CD8-positive, alpha-beta memory T cell (primary cell): ENCODE data around the gene ZER1. TPM values are rescaled to one million over a fixed set of nuclear protein-coding genes. Genes with fewer than 3 reads are reported as not detected.
A peak's percentile ranks its signal among the peaks of the same experiment; 100 is the strongest.
"Not testable (repeated sequence)": the region's sequence is repeated elsewhere in the genome, so short reads cannot be mapped to it uniquely, and the experiment has no call there.

ENCODE experiments used
- CTCF ChIA-PET: fragments of 350-600 bp; sonication (Branson Sonifier 250); formaldehyde crosslinking; loops from one replicate; lab custom pipeline; 2021; ENCODE audit warnings: antibody characterized with exemption; lab: Charles Lee
- POLR2A ChIA-PET: fragments of 350-600 bp; sonication (Branson Sonifier 250); formaldehyde crosslinking; loops from one replicate; lab custom pipeline; 2021; ENCODE audit warnings: antibody characterized with exemption; lab: Charles Lee
- DNase-seq, 5 donors: peaks; one replicate each; pipeline versions ENCODE4 v3.0.0 to v3.0.0-alpha.2; 2020 to 2022; ENCODE audit warnings: mixed read lengths in 1 of 5
- H3K27ac ChIP-seq: one replicate; pipeline ENCODE4 v1.7.0; 2013; ENCODE audit warnings: low read depth, mild to moderate bottlenecking, low read length, moderate library complexity
- H3K27me3 ChIP-seq: 2 replicates; pipeline ENCODE4 v1.7.0; 2013; ENCODE audit warnings: low read length, mild to moderate bottlenecking; ENCODE audit not compliant: insufficient read depth, poor library complexity, severe bottlenecking
- H3K36me3 ChIP-seq: 2 replicates; pipeline ENCODE4 v1.7.0; 2013; ENCODE audit warnings: mild to moderate bottlenecking, low read length, moderate library complexity; ENCODE audit not compliant: insufficient read depth
- H3K4me1 ChIP-seq: 2 replicates; pipeline ENCODE4 v1.7.0; 2013; ENCODE audit warnings: mild to moderate bottlenecking, low read length, moderate library complexity; ENCODE audit not compliant: insufficient read depth
- H3K4me3 ChIP-seq: 2 replicates; pipeline ENCODE4 v1.7.0; 2013; ENCODE audit warnings: mild to moderate bottlenecking, low read length
- H3K9me3 ChIP-seq: 2 replicates; pipeline ENCODE4 v1.7.0; 2013; ENCODE audit warnings: mild to moderate bottlenecking, low read length
- H3K27ac Mint-ChIP-seq, 8 donors: one replicate each; pipeline ENCODE4 v1.8.0; 2020 to 2021; ENCODE audit warnings: mixed read lengths in 8 of 8, mild to moderate bottlenecking in 6 of 8, inconsistent platforms in 3 of 8, moderate library complexity in 3 of 8
- H3K27me3 Mint-ChIP-seq, 2 donors: one replicate each; pipeline ENCODE4 v1.8.0; 2020 to 2021; ENCODE audit warnings: mixed read lengths in 2 of 2, mild to moderate bottlenecking in 1 of 2, moderate library complexity in 1 of 2
- H3K36me3 Mint-ChIP-seq, 3 donors: one replicate each; pipeline ENCODE4 v1.8.0; 2020 to 2021; ENCODE audit warnings: mixed read lengths in 3 of 3, inconsistent platforms in 1 of 3, mild to moderate bottlenecking in 1 of 3
- H3K4me1 Mint-ChIP-seq, 3 donors: one replicate each; pipeline ENCODE4 v1.8.0; 2020 to 2021; ENCODE audit warnings: mixed read lengths in 3 of 3, inconsistent platforms in 1 of 3, mild to moderate bottlenecking in 1 of 3
- H3K4me3 Mint-ChIP-seq, 7 donors: one replicate each; pipeline ENCODE4 v1.8.0; 2020 to 2021; ENCODE audit warnings: mixed read lengths in 7 of 7, mild to moderate bottlenecking in 6 of 7, moderate library complexity in 4 of 7, inconsistent platforms in 2 of 7
- H3K9me3 Mint-ChIP-seq, 5 donors: one replicate each; pipeline ENCODE4 v1.8.0; 2020 to 2022; ENCODE audit warnings: mixed read lengths in 5 of 5, mild to moderate bottlenecking in 3 of 5, moderate library complexity in 2 of 5, inconsistent platforms in 1 of 5
- polyA plus RNA-seq: library from polyadenylated mRNA; unstranded; fragments of 300-500 nt; fragmentation: Illumina TruSeq; gene quantifications from one replicate; pipeline ENCODE4 v1.2.3, GENCODE V29; 2021
- total RNA-seq, 2 experiments: library from RNA; stranded (reverse); gene quantifications; one replicate each; pipeline ENCODE4 v1.2.3, GENCODE V29; 2021

Gene ZER1
- total and polyA plus RNA-seq, 3 experiments from 2014 or later = 18.3 to 46.2 (median 18.7) TPM

DNA sequence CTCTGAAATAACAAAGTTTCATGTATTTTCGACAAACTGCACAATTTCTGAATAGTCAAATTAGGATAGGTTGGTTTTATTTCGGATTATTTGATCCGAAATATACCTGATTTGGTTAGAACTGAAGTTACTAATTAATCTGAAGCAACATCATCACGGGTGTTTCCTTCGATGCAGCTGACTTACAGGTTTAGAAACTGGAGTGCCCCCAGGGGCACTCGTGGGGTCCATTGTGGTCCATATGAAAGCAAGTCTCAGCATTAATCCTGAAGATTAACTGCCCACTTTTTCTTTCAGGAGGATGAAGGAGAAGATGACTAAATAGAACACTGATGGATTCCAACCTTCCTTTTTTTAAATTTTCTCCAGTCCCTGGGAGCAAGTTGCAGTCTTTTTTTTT, 77.4 kb downstream of the ZER1 start:
- no peak overlapping the region for H3K27ac ChIP-seq
- H3K27me3 ChIP-seq = no peaks in the 10 kb centered on the region
- POLR2A ChIA-PET = no interaction called here
- peaks cover 40% of the 10 kb centered on the region for H3K36me3 ChIP-seq
- no peaks in the 10 kb centered on the region for H3K9me3 Mint-ChIP-seq
- H3K4me3 Mint-ChIP-seq = peak overlapping the region in 1 of 7 donors; percentile 8
- DNase-seq = no peak
- H3K4me1 ChIP-seq = peaks cover 11% of the 10 kb centered on the region
- no peaks in the 10 kb centered on the region for H3K27me3 Mint-ChIP-seq
- no peak overlapping the region for H3K4me3 ChIP-seq
- peak overlapping the region in 2 of 8 donors; percentile 41 to 68 for H3K27ac Mint-ChIP-seq
- CTCF ChIA-PET = interaction anchor here (4.4 kb wide), 1 partner anchor 8 kb away, joined by 22 read pairs; the partner anchor contains the start of gene PKN3
- H3K4me1 Mint-ChIP-seq = peaks cover 20 to 30% (median 25%) of the 10 kb centered on the region in 3 donors
- no peaks in the 10 kb centered on the region for H3K9me3 ChIP-seq
- peaks cover 11 to 62% (median 14%) of the 10 kb centered on the region in 3 donors for H3K36me3 Mint-ChIP-seq

- not testable (repeated sequence) for H3K27me3 ChIP-seq, DNase-seq, H3K9me3 Mint-ChIP-seq, H3K27me3 Mint-ChIP-seq, H3K27ac ChIP-seq, H3K4me3 ChIP-seq, H3K9me3 ChIP-seq
- ChIA-PET POLR2A (interaction anchor here (1.3 kb wide), 1 partner anchor 10 kb away, joined by 4 read pairs; no protein-coding TSS in a partner anchor), CTCF (interaction anchor here (4.4 kb wide), 1 partner anchor 8 kb away, joined by 22 read pairs; the partner anchor contains the start of gene PKN3)
- H3K36me3 Mint-ChIP-seq = peaks cover 11 to 62% (median 14%) of the 10 kb centered on the region in 3 donors
- Histone ChIP-seq H3K4me1 (peaks cover 11% of the 10 kb centered on the region), H3K36me3 (peaks cover 40% of the 10 kb centered on the region)
- peak overlapping the region in 1 of 7 donors; percentile 81 for H3K4me3 Mint-ChIP-seq
- H3K27ac Mint-ChIP-seq = peak overlapping the region in 5 of 8 donors; percentile 52 to 93 (median 75)
- peaks cover 20 to 30% (median 25%) of the 10 kb centered on the region in 3 donors for H3K4me1 Mint-ChIP-seq
Measured at GRCh38 chr9:128693738-128694137, 78.0 kb downstream of the ZER1 start.

DNA sequence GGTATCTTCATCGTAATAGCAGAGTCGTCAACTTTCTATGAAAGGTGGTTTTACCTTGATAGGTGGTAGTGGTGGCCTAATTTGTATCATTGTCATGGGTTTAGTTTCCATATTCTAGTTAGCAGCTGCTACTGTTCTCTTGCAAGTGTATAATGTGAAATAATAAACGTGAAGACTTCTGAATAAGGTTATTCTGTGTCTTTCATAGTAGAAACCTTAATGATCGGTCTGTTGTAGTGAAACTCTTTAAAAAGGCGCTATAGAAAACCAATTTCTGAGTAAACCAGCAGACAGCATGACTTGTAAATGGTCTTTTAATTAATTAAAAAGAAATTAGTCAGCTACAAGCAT, 81.1 kb downstream of the ZER1 start:
- peak in 1 of 5 donors; percentile 17 for DNase-seq
- Mint-ChIP-seq H3K4me1 (peaks cover 36 to 53% (median 49%) of the 10 kb centered on the region in 3 donors), H3K36me3 (peaks cover 11 to 49% (median 14%) of the 10 kb centered on the region in 3 donors), H3K27ac (peak overlapping the region; percentile 89 to 100 (median 99)), H3K4me3 (peak overlapping the region; percentile 90 to 100 (median 99)), H3K27me3 (no peaks in the 10 kb centered on the region), H3K9me3 (no peaks in the 10 kb centered on the region)
- no peaks in the 10 kb centered on the region for H3K27me3 ChIP-seq
- peaks cover 37% of the 10 kb centered on the region for H3K36me3 ChIP-seq
- no peaks in the 10 kb centered on the region for H3K9me3 ChIP-seq
- ChIA-PET CTCF (interaction anchor here (4.4 kb wide), 1 partner anchor 11 kb away, joined by 22 read pairs; the partner anchor contains the start of gene PKN3), POLR2A (interaction anchor here (0.6 to 1.1 kb wide), 3 partner anchors 12 to 127 kb away, joined by 3 to 5 read pairs (median 3); partner anchors contain the start of genes PKN3 and ZDHHC12)
- H3K27ac ChIP-seq = peak overlapping the region; percentile 88
- peak overlapping the region; percentile 88 for H3K4me3 ChIP-seq
- H3K4me1 ChIP-seq = peaks cover 41% of the 10 kb centered on the region

- H3K4me3 Mint-ChIP-seq = peak overlapping the region; percentile 90 to 100 (median 99)
- no peaks in the 10 kb centered on the region for H3K9me3 Mint-ChIP-seq
- peaks cover 11 to 45% (median 14%) of the 10 kb centered on the region in 3 donors for H3K36me3 Mint-ChIP-seq
- peak overlapping the region; percentile 89 to 100 (median 99) for H3K27ac Mint-ChIP-seq
- H3K27me3 Mint-ChIP-seq = no peaks in the 10 kb centered on the region
- ChIA-PET POLR2A (interaction anchor here (0.6 to 1.3 kb wide), 14 partner anchors 11 to 1144 kb away, joined by 3 to 8 read pairs (median 5); partner anchors contain the start of genes DYNC2I2, ENDOG, PKN3 and SH3GLB2), CTCF (interaction anchor here (1.0 to 4.4 kb wide), 2 partner anchors 12 to 36 kb away, joined by 3 to 22 read pairs; partner anchors contain the start of gene PKN3)
- H3K27me3 ChIP-seq = no peaks in the 10 kb centered on the region
- H3K36me3 ChIP-seq = peaks cover 35% of the 10 kb centered on the region
- H3K27ac ChIP-seq = peak overlapping the region; percentile 88
- H3K4me1 Mint-ChIP-seq = peaks cover 42 to 59% (median 55%) of the 10 kb centered on the region in 3 donors
- DNase-seq = peak; percentile 41 to 74 (median 51)
- H3K9me3 ChIP-seq = no peaks in the 10 kb centered on the region
- H3K4me1 ChIP-seq = peaks cover 47% of the 10 kb centered on the region
- peak overlapping the region; percentile 88 for H3K4me3 ChIP-seq
Measured at GRCh38 chr9:128689820-128690683, 81.7 kb downstream of the ZER1 start.

DNA sequence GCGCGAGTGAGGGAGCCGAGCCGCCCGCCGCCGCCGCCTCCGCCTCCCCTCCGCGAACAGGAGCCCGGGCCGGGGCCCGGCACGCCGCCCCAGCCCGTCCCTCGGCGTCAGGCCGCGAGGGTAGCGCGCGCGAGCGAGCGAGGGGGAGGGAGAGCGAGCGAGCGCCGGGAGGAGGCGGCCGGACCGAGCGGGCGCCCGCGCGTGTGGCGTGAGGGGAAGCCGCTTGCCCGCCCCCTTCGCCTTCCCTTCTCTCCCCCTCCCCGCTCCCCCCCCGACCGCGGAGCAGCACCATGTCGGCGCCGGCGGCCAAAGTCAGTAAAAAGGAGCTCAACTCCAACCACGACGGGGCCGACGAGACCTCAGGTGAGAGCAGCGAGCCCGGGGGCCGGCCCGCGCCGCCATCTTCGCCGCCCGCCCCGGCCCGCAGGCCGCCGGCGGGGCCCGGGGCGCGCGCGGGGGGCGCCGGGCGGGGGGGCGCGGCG, 82.4 kb downstream of the ZER1 start:
- H3K27ac ChIP-seq = peak overlapping the region; percentile 68
- H3K4me3 Mint-ChIP-seq = peak overlapping the region; percentile 35 to 80 (median 66)
- ChIA-PET POLR2A (interaction anchor here (0.5 to 1.3 kb wide), 13 partner anchors 11 to 1145 kb away, joined by 3 to 8 read pairs (median 5); partner anchors contain the start of genes DYNC2I2, ENDOG, PKN3 and SH3GLB2), CTCF (interaction anchor here (0.9 to 1.0 kb wide), 2 partner anchors 35 kb away, joined by 3 read pairs; no protein-coding TSS in a partner anchor)
- no peaks in the 10 kb centered on the region for H3K27me3 ChIP-seq
- H3K4me1 ChIP-seq = peaks cover 54% of the 10 kb centered on the region
- H3K36me3 ChIP-seq = peaks cover 32% of the 10 kb centered on the region
- DNase-seq = peak in 3 of 5 donors; percentile 57 to 76 (median 60)
- H3K9me3 ChIP-seq = no peaks in the 10 kb centered on the region
- H3K27me3 Mint-ChIP-seq = no peaks in the 10 kb centered on the region
- no peak overlapping the region for H3K4me3 ChIP-seq
- peak overlapping the region in 2 of 8 donors; percentile 35 to 65 for H3K27ac Mint-ChIP-seq
- peaks cover 49 to 66% (median 63%) of the 10 kb centered on the region in 3 donors for H3K4me1 Mint-ChIP-seq
- H3K9me3 Mint-ChIP-seq = no peaks in the 10 kb centered on the region
- H3K36me3 Mint-ChIP-seq = peaks cover 11 to 42% (median 14%) of the 10 kb centered on the region in 3 donors

- Histone ChIP-seq H3K27ac (peak within 1 kb of the TSS; percentile 88), H3K4me1 (peaks cover 54% of the 10 kb centered on the region), H3K9me3 (no peaks in the 10 kb centered on the region), H3K4me3 (peak within 1 kb of the TSS; percentile 88), H3K27me3 (no peaks in the 10 kb centered on the region), H3K36me3 (peaks cover 27% of the 10 kb centered on the region)
- Mint-ChIP-seq H3K27me3 (no peaks in the 10 kb centered on the region), H3K36me3 (peaks cover 9 to 39% (median 13%) of the 10 kb centered on the region in 3 donors), H3K4me1 (peaks cover 54 to 71% (median 66%) of the 10 kb centered on the region in 3 donors), H3K4me3 (peak within 1 kb of the TSS; percentile 85 to 94 (median 90)), H3K9me3 (no peaks in the 10 kb centered on the region), H3K27ac (peak within 1 kb of the TSS; percentile 92 to 98 (median 95))
- CTCF ChIA-PET = interaction anchor here (0.9 to 1.1 kb wide), 3 partner anchors 13 to 36 kb away, joined by 3 to 5 read pairs (median 3); partner anchors contain the start of gene PKN3
- DNase-seq = peak; percentile 88 to 94 (median 93)
- POLR2A ChIA-PET = interaction anchor here (0.5 to 1.3 kb wide), 10 partner anchors 12 to 345 kb away, joined by 3 to 8 read pairs (median 4); partner anchors contain the start of genes ENDOG, PKN3, SH3GLB2 and ZDHHC12
Measured at GRCh38 chr9:128688501-128689292, 83.0 kb downstream of the ZER1 start, which contains the start of gene SET. Gene SET, plus strand, starts transcription at chr9:128689222. Its CDS starts 361 bp downstream, at chr9:128689583.
